MCF 10A (cell line): Measurements from ENCODE around the gene IER3. TPM values are rescaled to one million over a fixed set of nuclear protein-coding genes. Genes with fewer than 3 reads are reported as not detected.
"Not testable (repeated sequence)": the region's sequence is repeated elsewhere in the genome, so short reads cannot be mapped to it uniquely, and the experiment has no call there.

Experiments used
- BruUV-seq: library from RNA; stranded (reverse); fragments of 400-500 nt; replicated peaks from 2 replicates; lab custom pipeline; 2021; lab: Mats Ljungman, UMichigan
- CTCF ChIA-PET: fragments of 300-600 bp; sonication (Branson Sonifier 250); formaldehyde crosslinking; extraction: SDS; loops from one replicate; lab custom pipeline; 2021; ENCODE audit warnings: antibody characterized with exemption, inconsistent platforms; lab: Yijun Ruan, JAX
- POLR2A ChIA-PET: fragments of 300-600, 350-650 bp; sonication (Branson Sonifier 250); formaldehyde crosslinking; extraction: SDS; loops from one replicate; lab custom pipeline; 2020; ENCODE audit warnings: antibody characterized with exemption, inconsistent platforms; lab: Yijun Ruan, JAX
- DNase-seq: peaks from one replicate; pipeline ENCODE4 v3.0.0-alpha.2; 2018; ENCODE audit not compliant: unreplicated experiment
- H3K27ac Mint-ChIP-seq: one replicate; pipeline ENCODE4 v1.8.0; 2022; ENCODE audit warnings: mild to moderate bottlenecking, low read depth, mixed read lengths; ENCODE audit not compliant: unreplicated experiment
- H3K27me3 Mint-ChIP-seq: one replicate; pipeline ENCODE4 v1.8.0; 2022; ENCODE audit warnings: mixed read lengths; ENCODE audit not compliant: insufficient read depth, unreplicated experiment
- H3K36me3 Mint-ChIP-seq: one replicate; pipeline ENCODE4 v1.8.0; 2022; ENCODE audit warnings: mild to moderate bottlenecking, moderate library complexity, mixed read lengths; ENCODE audit not compliant: insufficient read depth, unreplicated experiment
- H3K4me1 Mint-ChIP-seq: one replicate; pipeline ENCODE4 v1.8.0; 2022; ENCODE audit warnings: mixed read lengths; ENCODE audit not compliant: insufficient read depth, unreplicated experiment
- H3K4me3 Mint-ChIP-seq: one replicate; pipeline ENCODE4 v1.8.0; 2022; ENCODE audit warnings: mild to moderate bottlenecking, moderate library complexity, mixed read lengths; ENCODE audit not compliant: unreplicated experiment
- H3K9me3 Mint-ChIP-seq: one replicate; pipeline ENCODE4 v1.8.0; 2022; ENCODE audit warnings: mixed read lengths; ENCODE audit not compliant: unreplicated experiment
- intact Hi-C: fragments of 100-400 bp; cut with micrococcal nuclease; formaldehyde crosslinking; loops from 2 replicates; pipeline ENCODE4 v1.14.1; 2022
- total RNA-seq: library from RNA; stranded (reverse); gene quantifications from 2 replicates; pipeline ENCODE4 v1.2.3, GENCODE V29; 2022
- TF ChIP-seq, protein P1 (sequence below): fragments of 200-600 bp; IDR thresholded peaks from one replicate; pipeline ENCODE4 v1.8.0; 2022; ENCODE audit warnings: antibody characterized with exemption, mild to moderate bottlenecking; ENCODE audit not compliant: unreplicated experiment

The IER3 gene
- total RNA-seq, 1 experiment from 2014 or later = 192 TPM

DNA sequence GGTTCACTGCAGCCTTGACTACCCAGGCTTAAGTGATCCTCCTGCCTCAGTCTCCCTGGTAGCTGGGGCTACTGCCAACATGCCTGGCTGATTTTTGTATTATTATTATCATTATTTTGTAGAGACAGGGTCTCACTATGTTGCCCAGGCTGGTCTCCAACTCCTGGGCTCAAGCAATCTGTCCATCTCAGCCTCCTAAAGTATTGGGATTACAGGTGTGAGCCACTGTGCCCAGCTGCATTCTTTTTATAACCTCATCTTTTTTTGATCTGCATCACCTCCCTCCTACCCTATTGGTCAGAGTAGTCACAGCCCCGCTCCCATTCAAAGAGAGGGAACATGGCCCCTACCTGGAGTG is 23.6 kb upstream of the IER3 start:
- H3K27me3 Mint-ChIP-seq = no peaks in the 10 kb centered on the region
- no peaks in the 10 kb centered on the region for H3K36me3 Mint-ChIP-seq
- no peak overlapping the region for H3K4me3 Mint-ChIP-seq
- TF ChIP-seq, protein P1, sequence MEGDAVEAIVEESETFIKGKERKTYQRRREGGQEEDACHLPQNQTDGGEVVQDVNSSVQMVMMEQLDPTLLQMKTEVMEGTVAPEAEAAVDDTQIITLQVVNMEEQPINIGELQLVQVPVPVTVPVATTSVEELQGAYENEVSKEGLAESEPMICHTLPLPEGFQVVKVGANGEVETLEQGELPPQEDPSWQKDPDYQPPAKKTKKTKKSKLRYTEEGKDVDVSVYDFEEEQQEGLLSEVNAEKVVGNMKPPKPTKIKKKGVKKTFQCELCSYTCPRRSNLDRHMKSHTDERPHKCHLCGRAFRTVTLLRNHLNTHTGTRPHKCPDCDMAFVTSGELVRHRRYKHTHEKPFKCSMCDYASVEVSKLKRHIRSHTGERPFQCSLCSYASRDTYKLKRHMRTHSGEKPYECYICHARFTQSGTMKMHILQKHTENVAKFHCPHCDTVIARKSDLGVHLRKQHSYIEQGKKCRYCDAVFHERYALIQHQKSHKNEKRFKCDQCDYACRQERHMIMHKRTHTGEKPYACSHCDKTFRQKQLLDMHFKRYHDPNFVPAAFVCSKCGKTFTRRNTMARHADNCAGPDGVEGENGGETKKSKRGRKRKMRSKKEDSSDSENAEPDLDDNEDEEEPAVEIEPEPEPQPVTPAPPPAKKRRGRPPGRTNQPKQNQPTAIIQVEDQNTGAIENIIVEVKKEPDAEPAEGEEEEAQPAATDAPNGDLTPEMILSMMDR = no peak
- no TSS peak for BruUV-seq
- POLR2A ChIA-PET = interaction anchor here (0.6 to 5.1 kb wide), 6 partner anchors 9 to 85 kb away, joined by 3 to 74 read pairs (median 34); partner anchors contain the start of gene IER3
- no peak overlapping the region for H3K27ac Mint-ChIP-seq
- H3K4me1 Mint-ChIP-seq = peaks cover 40% of the 10 kb centered on the region
- no peaks in the 10 kb centered on the region for H3K9me3 Mint-ChIP-seq
- no peak for DNase-seq
- intact Hi-C loops = no loop called here
- CTCF ChIA-PET = interaction anchor here (0.7 to 1.6 kb wide), 4 partner anchors 24 to 251 kb away, joined by 3 to 6 read pairs (median 4); no protein-coding TSS in a partner anchor

DNA sequence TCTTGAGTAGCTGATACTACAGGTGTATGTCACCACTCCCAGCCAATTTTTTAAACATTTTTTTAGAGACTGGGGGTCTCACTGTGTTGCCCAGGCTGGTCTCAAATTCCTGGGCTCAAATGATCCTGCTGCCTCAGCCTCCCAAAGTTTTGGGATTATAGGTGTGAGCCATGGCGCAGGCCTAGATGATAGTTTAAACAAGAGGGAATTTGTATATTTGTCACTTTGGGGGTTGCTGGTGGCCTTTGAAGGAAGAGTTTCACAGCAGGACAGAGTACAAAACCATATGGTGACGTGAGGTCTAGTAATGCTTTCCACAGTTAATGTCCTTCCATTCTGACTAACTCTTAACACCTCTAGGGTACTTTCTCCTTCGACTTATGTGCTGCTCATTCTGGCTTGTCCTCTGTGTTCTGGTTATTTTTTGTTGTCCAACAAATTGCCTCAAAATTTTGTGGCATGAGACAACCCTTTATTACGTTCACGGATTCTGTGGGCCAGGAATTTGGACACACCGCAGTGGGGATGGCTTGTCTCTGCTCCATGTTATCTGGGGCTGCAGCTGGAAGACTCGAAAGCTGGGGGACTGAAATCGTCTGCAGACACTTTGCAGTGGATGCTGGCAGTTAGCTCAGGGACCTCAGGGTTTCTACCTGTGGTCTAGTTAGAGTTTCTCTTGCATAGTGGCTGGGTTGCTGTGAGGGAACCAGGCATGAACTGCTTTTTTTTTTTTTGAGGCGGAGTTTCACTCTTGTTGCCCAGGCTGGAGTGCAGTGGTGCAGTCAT is 23.0 kb upstream of the IER3 start:
- Mint-ChIP-seq H3K27ac (no peak overlapping the region), H3K36me3 (no peaks in the 10 kb centered on the region), H3K9me3 (no peaks in the 10 kb centered on the region), H3K4me1 (peaks cover 40% of the 10 kb centered on the region), H3K27me3 (no peaks in the 10 kb centered on the region), H3K4me3 (no peak overlapping the region)
- CTCF ChIA-PET = interaction anchor here (0.6 to 2.3 kb wide), 7 partner anchors 15 to 250 kb away, joined by 3 to 14 read pairs (median 3); no protein-coding TSS in a partner anchor
- intact Hi-C loops = no loop called here
- no TSS peak for BruUV-seq
- POLR2A ChIA-PET = interaction anchor here (0.6 to 5.1 kb wide), 5 partner anchors 10 to 53 kb away, joined by 3 to 74 read pairs (median 48); no protein-coding TSS in a partner anchor
- DNase-seq = no peak
- TF ChIP-seq, protein P1 = no peak

DNA sequence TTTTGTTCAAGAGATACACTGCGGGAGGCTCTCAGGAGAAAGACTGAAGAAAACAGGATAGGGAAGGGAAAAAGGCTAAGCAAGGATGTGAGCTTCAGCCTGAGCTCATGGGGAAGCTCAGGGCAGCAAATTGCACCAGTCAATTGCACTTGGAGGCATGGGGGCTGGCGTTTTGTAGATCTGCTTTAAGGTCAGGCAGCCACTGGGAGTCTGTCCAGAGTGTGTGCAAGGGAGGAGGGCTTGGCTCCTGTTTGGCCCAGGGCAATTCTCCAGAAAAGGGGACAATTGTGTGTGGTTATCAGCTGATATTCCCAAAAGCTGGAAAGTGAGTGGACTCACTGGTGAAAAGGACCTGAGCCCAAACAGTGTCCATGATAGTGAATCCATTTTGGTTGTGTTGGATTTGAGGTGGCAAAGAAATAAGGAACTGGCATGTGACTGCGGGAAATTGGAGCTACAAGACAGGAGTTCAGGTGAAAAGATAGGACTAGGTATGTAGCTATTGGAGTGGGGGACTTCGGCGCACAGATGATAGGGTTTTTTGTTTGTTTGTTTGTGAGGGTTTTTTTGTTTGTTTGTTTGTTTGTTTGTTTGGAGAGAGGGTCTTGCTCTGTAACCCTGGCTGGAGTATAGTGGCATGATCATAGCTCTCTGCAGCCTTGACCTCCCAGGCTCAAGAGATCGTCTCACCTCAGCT is 22.3 kb upstream of the IER3 start:
- no peaks in the 10 kb centered on the region for H3K27me3 Mint-ChIP-seq
- no peaks in the 10 kb centered on the region for H3K36me3 Mint-ChIP-seq
- no peak for DNase-seq
- no peak overlapping the region for H3K27ac Mint-ChIP-seq
- ChIA-PET POLR2A (interaction anchor here (0.6 to 5.1 kb wide), 3 partner anchors 14 to 885 kb away, joined by 3 to 58 read pairs (median 11); no protein-coding TSS in a partner anchor), CTCF (interaction anchor here (0.6 to 2.3 kb wide), 8 partner anchors 12 to 88 kb away, joined by 3 to 14 read pairs (median 4); no protein-coding TSS in a partner anchor)
- peaks cover 40% of the 10 kb centered on the region for H3K4me1 Mint-ChIP-seq
- no TSS peak for BruUV-seq
- intact Hi-C loops = no loop called here
- H3K4me3 Mint-ChIP-seq = no peak overlapping the region
- TF ChIP-seq, protein P1 = no peak
- H3K9me3 Mint-ChIP-seq = no peaks in the 10 kb centered on the region

DNA sequence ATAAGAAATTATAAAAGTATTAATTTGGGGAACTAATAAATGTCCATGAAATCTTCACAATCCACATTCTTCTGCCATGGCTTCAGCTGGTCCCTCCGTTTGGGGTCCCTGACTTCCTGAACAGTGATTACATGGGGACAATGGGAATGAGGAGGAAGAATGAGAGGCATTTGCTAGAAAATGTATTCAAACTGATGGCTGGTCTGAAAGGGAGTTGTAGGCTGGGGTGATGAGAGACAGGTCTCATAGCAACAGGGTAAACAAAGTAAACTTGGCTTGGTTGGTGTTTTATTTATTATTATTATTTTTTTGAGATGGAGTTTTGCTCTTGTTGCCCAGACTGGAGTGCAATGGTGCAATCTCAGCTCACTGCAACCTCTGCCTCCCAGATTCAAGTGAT is 21.1 kb upstream of the IER3 start:
- intact Hi-C loops, H3K27me3 Mint-ChIP-seq, H3K4me3 Mint-ChIP-seq, DNase-seq, H3K9me3 Mint-ChIP-seq, BruUV-seq, H3K36me3 Mint-ChIP-seq, H3K27ac Mint-ChIP-seq: not testable (repeated sequence)
- CTCF ChIA-PET = interaction anchor here (0.6 to 2.3 kb wide), 4 partner anchors 13 to 56 kb away, joined by 4 to 14 read pairs (median 4); no protein-coding TSS in a partner anchor
- H3K4me1 Mint-ChIP-seq = peaks cover 33% of the 10 kb centered on the region
- POLR2A ChIA-PET = interaction anchor here (2.4 to 5.1 kb wide), 2 partner anchors 13 kb away, joined by 16 to 58 read pairs; no protein-coding TSS in a partner anchor

DNA sequence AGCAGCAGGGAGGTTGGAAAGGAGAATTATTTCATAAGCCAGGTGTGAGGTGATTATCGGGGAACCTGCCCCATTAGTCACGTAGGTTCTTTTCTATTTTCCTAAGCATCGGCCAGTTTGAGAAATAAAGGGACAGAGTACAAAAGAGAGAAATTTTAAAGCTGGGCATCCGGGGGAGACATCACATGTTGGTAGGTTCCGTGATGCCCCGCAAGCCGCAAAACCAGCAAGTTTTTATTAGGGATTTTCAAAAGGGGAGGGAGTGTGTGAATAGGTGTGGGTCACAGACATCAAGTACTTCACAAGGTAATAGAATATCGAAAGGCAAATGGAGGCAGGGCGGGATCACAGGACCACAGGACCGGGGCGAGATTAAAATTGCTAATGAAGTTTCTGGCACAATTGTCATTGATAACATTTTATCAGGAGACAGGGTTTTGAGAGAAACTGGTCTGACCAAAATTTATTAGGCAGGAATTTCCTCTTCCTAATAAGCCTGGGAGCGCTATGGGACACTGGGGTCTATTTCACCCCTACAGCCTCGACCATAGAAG is 20.2 kb upstream of the IER3 start:
- H3K4me3 Mint-ChIP-seq, H3K36me3 Mint-ChIP-seq, H3K27ac Mint-ChIP-seq, H3K9me3 Mint-ChIP-seq, BruUV-seq, H3K27me3 Mint-ChIP-seq, DNase-seq, intact Hi-C loops: not testable (repeated sequence)
- H3K4me1 Mint-ChIP-seq = peaks cover 25% of the 10 kb centered on the region
- ChIA-PET POLR2A (interaction anchor here (0.7 to 2.4 kb wide), 8 partner anchors 10 to 56 kb away, joined by 3 to 16 read pairs (median 5); partner anchors contain the start of gene IER3), CTCF (interaction anchor here (0.6 to 1.3 kb wide), 2 partner anchors 12 to 58 kb away, joined by 3 to 5 read pairs; no protein-coding TSS in a partner anchor)
